Germinal center (tissue), 1 donor: ENCODE measurements around the gene LRBA.
"Not testable (repeated sequence)": the region's sequence is repeated elsewhere in the genome, so short reads cannot be mapped to it uniquely, and the experiment has no call there.

Source experiments
- DNase-seq: peaks from one replicate; pipeline ENCODE4 v3.0.0; 2012; ENCODE audit warnings: mixed read lengths, low spot score

The LRBA gene

GRCh38 chr4:151021637-151022334 is 6.7 kb upstream of the LRBA start:
- no peak for DNase-seq

GRCh38 chr4:151015459-151016347 is 619 bp upstream of the LRBA start:
- peak; percentile 88 for DNase-seq

- peak; percentile 5 for DNase-seq
Observed at GRCh38 chr4:151013944-151014343, 1.1 kb downstream of the LRBA start.

- no peak for DNase-seq
Observed at GRCh38 chr4:151013491-151013890, 1.6 kb downstream of the LRBA start.

GRCh38 chr4:151012820-151013219 is 2.3 kb downstream of the LRBA start:
- no peak for DNase-seq

- no peak for DNase-seq
Observed at GRCh38 chr4:151012376-151012775, 2.7 kb downstream of the LRBA start.

GRCh38 chr4:151004222-151004621 is 10.9 kb downstream of the LRBA start:
- no peak for DNase-seq

- DNase-seq: no peak
Observed at GRCh38 chr4:151000747-151001429, 14.2 kb downstream of the LRBA start.

GRCh38 chr4:150999086-150999485 is 16.0 kb downstream of the LRBA start:
- DNase-seq: peak; percentile 16

GRCh38 chr4:150997141-150997540 is 17.9 kb downstream of the LRBA start:
- DNase-seq: no peak

- DNase-seq: no peak
Observed at GRCh38 chr4:150994721-150995120, 20.4 kb downstream of the LRBA start.

- not testable (repeated sequence) for DNase-seq
Observed at GRCh38 chr4:150993577-150993976, 21.5 kb downstream of the LRBA start.

- DNase-seq: no peak
Observed at GRCh38 chr4:150990993-150991392, 24.1 kb downstream of the LRBA start.

GRCh38 chr4:150990250-150990649 is 24.8 kb downstream of the LRBA start:
- DNase-seq: no peak

GRCh38 chr4:150988238-150988637 is 26.8 kb downstream of the LRBA start:
- DNase-seq: no peak

GRCh38 chr4:150987204-150987603 is 27.9 kb downstream of the LRBA start:
- no peak for DNase-seq

- DNase-seq: no peak
Observed at GRCh38 chr4:150986085-150986484, 29.0 kb downstream of the LRBA start.

- DNase-seq: no peak
Observed at GRCh38 chr4:150983851-150984250, 31.2 kb downstream of the LRBA start.

- no peak for DNase-seq
Observed at GRCh38 chr4:150982557-150983233, 32.4 kb downstream of the LRBA start.

GRCh38 chr4:150978738-150979575 is 36.1 kb downstream of the LRBA start:
- DNase-seq: no peak

- DNase-seq: no peak
Observed at GRCh38 chr4:150976478-150977118, 38.5 kb downstream of the LRBA start.
